Peyer's patch (tissue), 4 donors: Measurements from ENCODE around the gene SLX4IP. TPM values are rescaled to one million over a fixed set of nuclear protein-coding genes. Genes with fewer than 3 reads are reported as not detected.

Experiments used
- DNase-seq, 3 donors: peaks; one replicate each; pipeline ENCODE4 v3.0.0-alpha.2; 2017 to 2019
- H3K27ac ChIP-seq, 4 donors: fragments of 200-600 bp; sonication (generic); one replicate each; pipeline ENCODE4 v1.5.1; 2016 to 2019
- H3K27me3 ChIP-seq, 2 donors: fragments of 200-600 bp; sonication (generic); one replicate each; pipeline ENCODE4 v1.5.1; 2019
- H3K36me3 ChIP-seq, 3 donors: fragments of 200-600 bp; sonication (generic); one replicate each; pipeline ENCODE4 v1.5.1; 2016 to 2019
- H3K4me1 ChIP-seq, 4 donors: fragments of 200-600 bp; sonication (generic); one replicate each; pipeline ENCODE4 v1.5.1; 2016 to 2019
- H3K4me3 ChIP-seq, 4 donors: fragments of 200-600 bp; sonication (generic); 1 replicate in 3 of 4; 2 replicates in 1 of 4; pipeline ENCODE4 v1.5.1; 2016 to 2019; ENCODE audit warnings: mild to moderate bottlenecking in 1 of 4
- H3K9me3 ChIP-seq, 4 donors: fragments of 200-600 bp; sonication (generic); one replicate each; pipeline ENCODE4 v1.5.1; 2016 to 2019; ENCODE audit warnings: mild to moderate bottlenecking in 1 of 4
- POLR2A ChIP-seq, 2 donors: fragments of 450-650 bp; IDR thresholded peaks; one replicate each; pipeline ENCODE4 v1.5.1; 2017; ENCODE audit warnings: antibody characterized with exemption in 2 of 2, mild to moderate bottlenecking in 2 of 2, moderate library complexity in 2 of 2
- total RNA-seq, 4 donors: library from RNA; depleted of rRNA; stranded (reverse); fragments of >200 nt; gene quantifications; one replicate each; pipeline ENCODE4 v1.1.0, GENCODE V29; 2016
- TF ChIP-seq, protein P1 (sequence below), 6 experiments: fragments of 450-650 bp in 4 of 6; fragments of 200-600 bp in 2 of 6; sonication (generic) in 1 of 6; IDR thresholded peaks; one replicate each; pipeline ENCODE4 v1.5.1; 2017 to 2019; ENCODE audit warnings: antibody characterized with exemption in 6 of 6, mild to moderate bottlenecking in 3 of 6, moderate library complexity in 1 of 6

Gene SLX4IP
- total RNA-seq, 4 donors from 2014 or later, result 6.1 to 9.0 (median 7.9) TPM

DNA sequence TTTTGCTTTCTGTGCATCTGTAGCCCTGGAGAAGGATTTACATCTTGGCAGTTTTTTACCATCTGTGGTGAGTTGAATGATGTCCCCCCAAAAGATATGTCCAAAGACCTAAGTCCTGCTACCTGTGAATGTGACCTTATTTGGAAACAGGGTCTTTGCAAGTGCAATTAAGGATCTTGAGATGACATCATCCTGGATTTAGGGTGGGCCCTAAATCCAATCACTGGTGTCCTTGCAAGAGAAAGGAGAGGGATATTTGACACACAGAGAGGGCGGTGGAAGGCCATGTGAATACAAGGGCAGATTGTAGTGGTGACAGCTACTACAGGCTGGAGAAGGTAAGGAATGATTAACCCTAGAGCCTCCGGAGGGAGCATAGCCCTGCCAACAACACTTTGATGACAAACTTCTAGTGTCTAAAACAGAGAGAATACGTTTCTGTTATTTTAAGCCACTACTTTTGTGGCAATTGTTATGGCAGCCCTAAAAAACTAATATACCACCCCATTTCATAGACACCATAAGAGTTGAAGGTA, 36.2 kb upstream of the SLX4IP start:
- Histone ChIP-seq H3K27ac (no peak overlapping the region), H3K36me3 (no peaks in the 10 kb centered on the region), H3K9me3 (no peaks in the 10 kb centered on the region), H3K27me3 (no peaks in the 10 kb centered on the region), H3K4me3 (no peak overlapping the region), H3K4me1 (no peaks in the 10 kb centered on the region)
- no peak for TF ChIP-seq POLR2A (IDR thresholded peaks at IDR 0.05)
- TF ChIP-seq, protein P1, sequence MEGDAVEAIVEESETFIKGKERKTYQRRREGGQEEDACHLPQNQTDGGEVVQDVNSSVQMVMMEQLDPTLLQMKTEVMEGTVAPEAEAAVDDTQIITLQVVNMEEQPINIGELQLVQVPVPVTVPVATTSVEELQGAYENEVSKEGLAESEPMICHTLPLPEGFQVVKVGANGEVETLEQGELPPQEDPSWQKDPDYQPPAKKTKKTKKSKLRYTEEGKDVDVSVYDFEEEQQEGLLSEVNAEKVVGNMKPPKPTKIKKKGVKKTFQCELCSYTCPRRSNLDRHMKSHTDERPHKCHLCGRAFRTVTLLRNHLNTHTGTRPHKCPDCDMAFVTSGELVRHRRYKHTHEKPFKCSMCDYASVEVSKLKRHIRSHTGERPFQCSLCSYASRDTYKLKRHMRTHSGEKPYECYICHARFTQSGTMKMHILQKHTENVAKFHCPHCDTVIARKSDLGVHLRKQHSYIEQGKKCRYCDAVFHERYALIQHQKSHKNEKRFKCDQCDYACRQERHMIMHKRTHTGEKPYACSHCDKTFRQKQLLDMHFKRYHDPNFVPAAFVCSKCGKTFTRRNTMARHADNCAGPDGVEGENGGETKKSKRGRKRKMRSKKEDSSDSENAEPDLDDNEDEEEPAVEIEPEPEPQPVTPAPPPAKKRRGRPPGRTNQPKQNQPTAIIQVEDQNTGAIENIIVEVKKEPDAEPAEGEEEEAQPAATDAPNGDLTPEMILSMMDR (IDR thresholded peaks at IDR 0.05), result no peak
- DNase-seq, result no peak

- DNase-seq, result no peak
- Histone ChIP-seq H3K27ac (no peak overlapping the region), H3K4me1 (no peaks in the 10 kb centered on the region), H3K36me3 (peaks cover 0 to 22% (median 0%) of the 10 kb centered on the region in 3 donors), H3K4me3 (no peak overlapping the region), H3K9me3 (no peaks in the 10 kb centered on the region), H3K27me3 (no peaks in the 10 kb centered on the region)
- TF ChIP-seq, protein P1 (IDR thresholded peaks at IDR 0.05), result no peak
- no peak for TF ChIP-seq POLR2A (IDR thresholded peaks at IDR 0.05)
Measured at GRCh38 chr20:10402938-10403608, 32.0 kb upstream of the SLX4IP start.

GRCh38 chr20:10404023-10404628, 31.0 kb upstream of the SLX4IP start:
- Histone ChIP-seq H3K4me1 (no peaks in the 10 kb centered on the region), H3K27ac (no peak overlapping the region), H3K36me3 (peaks cover 0 to 22% (median 0%) of the 10 kb centered on the region in 3 donors), H3K4me3 (no peak overlapping the region), H3K27me3 (no peaks in the 10 kb centered on the region), H3K9me3 (no peaks in the 10 kb centered on the region)
- no peak for TF ChIP-seq POLR2A (IDR thresholded peaks at IDR 0.05)
- TF ChIP-seq, protein P1 (IDR thresholded peaks at IDR 0.05), result no peak
- no peak for DNase-seq

DNA sequence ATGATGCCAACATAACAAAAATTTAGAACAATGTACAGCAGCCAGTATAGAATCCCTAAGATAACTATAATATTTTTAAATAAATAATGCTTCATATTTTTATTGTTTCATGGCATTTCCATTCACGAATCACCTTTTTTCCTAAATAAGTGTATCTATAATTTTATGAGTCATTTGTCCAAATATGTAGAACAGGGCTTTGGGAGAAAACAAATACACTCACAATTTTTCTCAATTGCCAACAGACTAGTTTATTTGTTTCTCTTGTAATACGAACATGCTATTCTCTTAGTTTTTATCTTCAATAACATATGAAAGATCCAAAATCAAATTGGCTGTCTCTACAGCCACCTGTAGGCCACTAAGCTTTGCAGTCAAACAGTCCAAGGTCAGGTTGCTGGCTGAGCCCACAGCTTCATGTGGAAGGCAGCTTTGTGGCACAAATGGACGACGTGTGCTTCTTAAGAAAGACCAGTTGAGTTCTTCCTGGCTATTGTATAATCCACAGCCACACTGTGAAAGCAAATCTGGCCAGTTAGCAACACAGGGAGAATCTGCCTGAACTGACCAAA, 30.1 kb upstream of the SLX4IP start:
- Histone ChIP-seq H3K27ac (no peak overlapping the region), H3K36me3 (peaks cover 0 to 22% (median 0%) of the 10 kb centered on the region in 3 donors)
- TF ChIP-seq POLR2A (IDR thresholded peaks at IDR 0.05), result no peak
- TF ChIP-seq, protein P1 (IDR thresholded peaks at IDR 0.05), result no peak

DNA sequence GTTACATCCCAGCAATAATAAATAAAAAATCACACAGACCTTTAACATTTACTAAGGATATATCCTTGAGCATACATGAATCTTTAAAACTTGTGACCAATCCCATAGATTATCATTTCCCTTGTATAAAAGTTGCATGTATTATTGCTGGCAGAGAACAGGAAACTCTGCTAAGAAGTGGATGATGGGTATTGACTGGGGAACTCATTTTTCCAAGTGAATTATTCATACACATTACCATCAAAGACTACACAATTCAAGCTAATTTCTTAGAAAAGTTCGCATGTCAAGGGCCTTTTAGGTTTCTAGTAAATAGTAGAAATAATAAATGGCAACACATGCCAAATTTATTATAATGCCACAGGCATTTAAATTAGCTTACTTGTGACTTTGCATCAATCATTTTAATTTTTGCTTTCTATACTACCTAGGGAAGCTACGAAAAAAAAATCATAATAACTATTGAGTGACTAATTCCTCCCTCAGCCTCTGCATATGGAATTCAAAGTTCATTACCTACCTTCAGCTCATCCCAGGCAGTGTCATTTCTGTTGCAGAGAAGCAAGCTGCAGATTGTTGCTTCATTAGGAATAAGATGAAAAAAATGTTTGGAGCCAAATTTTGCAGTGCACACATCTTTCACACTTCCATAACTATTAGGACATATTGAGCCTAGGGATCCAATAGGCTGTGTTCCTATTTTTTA, 26.8 kb upstream of the SLX4IP start:
- no peak for DNase-seq
- Histone ChIP-seq H3K4me3 (no peak overlapping the region), H3K27me3 (no peaks in the 10 kb centered on the region), H3K4me1 (no peaks in the 10 kb centered on the region), H3K9me3 (no peaks in the 10 kb centered on the region), H3K36me3 (peaks cover 0 to 32% (median 0%) of the 10 kb centered on the region in 3 donors), H3K27ac (no peak overlapping the region)
- TF ChIP-seq, protein P1 (IDR thresholded peaks at IDR 0.05), result no peak
- no peak for TF ChIP-seq POLR2A (IDR thresholded peaks at IDR 0.05)

More for the DNA sequence above, 30.1 kb upstream of the SLX4IP start:
- no peaks in the 10 kb centered on the region for H3K4me1 ChIP-seq
- no peaks in the 10 kb centered on the region for H3K9me3 ChIP-seq
- no peak overlapping the region for H3K4me3 ChIP-seq
- H3K27me3 ChIP-seq, result no peaks in the 10 kb centered on the region
- DNase-seq, result no peak
